HG03064 (cell line): ENCODE data around the gene RANBP1.

Experiments used
- ATAC-seq: cut with Tn5 transposase; IDR thresholded peaks from one replicate; pipeline ENCODE4 v1.9.1; 2021; ENCODE audit warnings: low read depth; ENCODE audit not compliant: unreplicated experiment

Gene RANBP1

GRCh38 chr22:20087319-20088262 lies 28.3 kb upstream of the RANBP1 start:
- no peak for ATAC-seq

DNA sequence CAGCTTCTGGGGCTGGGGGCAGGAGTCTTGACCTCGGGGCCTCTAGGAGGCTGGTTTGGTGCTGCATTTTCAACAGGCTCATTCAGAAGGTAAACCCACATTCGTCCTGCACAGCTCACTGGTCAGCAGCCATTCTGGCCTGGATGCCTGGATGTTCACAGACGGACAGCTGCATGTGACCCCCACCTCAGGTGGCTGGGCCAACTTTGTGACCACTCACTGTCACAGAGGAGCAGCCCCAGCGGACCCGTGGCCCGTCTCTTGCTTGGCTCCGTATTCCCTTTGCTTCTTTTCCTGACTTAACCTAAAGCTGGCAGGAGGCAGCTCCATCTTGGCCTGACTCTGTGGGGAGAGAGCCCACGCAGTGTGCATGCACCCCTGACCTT lies 27.6 kb upstream of the RANBP1 start:
- no peak for ATAC-seq

- ATAC-seq: no peak
These were observed 26.5 kb upstream of the RANBP1 start for GRCh38 chr22:20089226-20089976.

DNA sequence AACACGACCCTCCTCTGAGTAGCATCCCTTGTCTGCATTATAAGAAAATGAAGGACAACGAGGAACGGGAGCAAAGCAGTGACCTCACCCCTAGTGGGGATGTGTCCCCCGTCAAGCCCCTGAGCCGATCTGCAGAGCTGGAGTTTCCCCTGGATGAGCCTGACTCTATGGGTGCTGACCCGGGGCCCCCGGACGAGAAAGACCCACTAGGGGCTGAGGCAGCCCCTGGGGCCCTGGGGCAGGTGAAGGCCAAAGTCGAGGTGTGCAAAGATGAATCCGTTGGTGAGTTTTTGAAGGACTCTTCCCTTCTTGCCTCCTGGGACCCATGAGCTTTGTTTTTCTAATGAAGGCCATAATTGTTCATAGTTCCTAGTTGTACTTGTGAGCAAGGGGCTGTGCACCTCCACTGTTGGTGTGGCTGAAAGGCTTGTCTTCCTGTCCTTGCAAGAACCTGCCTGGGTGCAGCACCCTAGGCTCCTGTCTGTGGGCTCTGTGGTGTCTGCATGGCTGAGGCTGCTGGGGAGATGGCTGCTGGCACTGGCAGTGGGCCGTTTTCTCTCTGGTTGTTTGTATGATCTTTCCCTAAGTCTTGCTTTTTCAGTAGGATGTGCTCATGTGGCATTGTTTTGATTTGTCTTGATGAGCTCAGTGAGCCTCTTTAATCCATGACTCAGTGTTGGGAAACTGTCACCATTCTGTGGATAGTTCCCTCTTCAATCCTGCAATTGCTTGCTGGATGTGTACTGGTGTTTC lies 25.8 kb upstream of the RANBP1 start:
- ATAC-seq: no peak

- ATAC-seq: no peak
These were observed 25.1 kb upstream of the RANBP1 start for GRCh38 chr22:20090730-20091240.

- no peak for ATAC-seq
These were observed 24.0 kb upstream of the RANBP1 start for GRCh38 chr22:20091690-20092476.

DNA sequence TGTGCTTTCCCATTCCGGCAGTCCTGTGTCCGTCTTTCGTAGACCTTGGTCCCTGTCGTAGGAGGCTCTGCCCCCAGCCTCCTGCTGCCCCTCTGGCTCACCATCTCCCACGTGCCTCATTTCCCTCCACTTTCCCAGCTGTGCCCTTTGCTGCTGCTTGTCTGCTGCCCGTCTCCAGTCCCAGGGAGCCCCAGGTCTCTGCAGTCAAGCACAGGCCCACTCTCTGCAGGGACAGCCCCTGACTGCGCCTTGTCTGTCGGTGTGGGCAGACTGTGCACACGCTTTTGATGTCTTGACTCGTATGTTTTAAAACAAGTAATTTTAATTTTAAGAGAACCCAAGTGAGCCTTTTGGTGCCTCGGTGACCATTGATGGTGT lies 23.4 kb upstream of the RANBP1 start:
- ATAC-seq: no peak

DNA sequence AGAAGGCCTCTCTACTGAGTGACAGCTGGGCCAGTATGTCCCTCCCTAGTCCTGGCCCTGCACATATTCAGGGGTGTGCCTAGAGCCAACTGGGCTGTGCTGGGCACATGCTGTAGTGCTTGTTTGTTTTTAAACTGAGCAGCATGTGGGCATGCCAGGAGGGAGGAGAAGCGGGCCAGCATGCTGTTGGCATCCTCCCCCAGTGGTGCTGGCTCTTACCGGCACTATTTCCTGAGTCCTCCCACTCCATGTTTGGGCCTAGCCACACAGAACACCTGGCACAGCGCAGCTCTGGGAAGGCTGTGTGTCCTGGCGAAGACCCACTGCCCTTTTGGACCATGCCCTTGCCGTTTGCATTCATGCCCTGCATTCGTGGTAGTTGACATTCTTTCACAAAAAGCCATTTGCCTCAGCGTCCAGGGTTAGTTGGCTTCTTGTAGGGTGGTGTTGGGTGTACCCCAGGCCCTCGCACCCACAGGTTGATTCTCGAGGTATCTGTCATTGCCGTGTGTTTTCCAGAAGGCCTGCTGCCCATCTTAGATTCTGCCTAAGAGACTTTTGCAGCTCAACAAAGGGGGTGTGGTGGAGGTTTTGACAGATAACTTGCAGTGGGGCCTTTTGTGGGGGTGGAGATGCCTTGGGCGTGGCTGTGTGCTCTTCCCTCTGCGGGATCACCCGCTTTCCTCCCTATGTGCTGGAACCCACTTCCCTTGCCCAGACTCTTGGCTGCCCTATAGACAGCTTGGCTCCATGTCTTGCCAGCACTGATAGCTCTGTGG lies 22.3 kb upstream of the RANBP1 start:
- ATAC-seq: no peak

DNA sequence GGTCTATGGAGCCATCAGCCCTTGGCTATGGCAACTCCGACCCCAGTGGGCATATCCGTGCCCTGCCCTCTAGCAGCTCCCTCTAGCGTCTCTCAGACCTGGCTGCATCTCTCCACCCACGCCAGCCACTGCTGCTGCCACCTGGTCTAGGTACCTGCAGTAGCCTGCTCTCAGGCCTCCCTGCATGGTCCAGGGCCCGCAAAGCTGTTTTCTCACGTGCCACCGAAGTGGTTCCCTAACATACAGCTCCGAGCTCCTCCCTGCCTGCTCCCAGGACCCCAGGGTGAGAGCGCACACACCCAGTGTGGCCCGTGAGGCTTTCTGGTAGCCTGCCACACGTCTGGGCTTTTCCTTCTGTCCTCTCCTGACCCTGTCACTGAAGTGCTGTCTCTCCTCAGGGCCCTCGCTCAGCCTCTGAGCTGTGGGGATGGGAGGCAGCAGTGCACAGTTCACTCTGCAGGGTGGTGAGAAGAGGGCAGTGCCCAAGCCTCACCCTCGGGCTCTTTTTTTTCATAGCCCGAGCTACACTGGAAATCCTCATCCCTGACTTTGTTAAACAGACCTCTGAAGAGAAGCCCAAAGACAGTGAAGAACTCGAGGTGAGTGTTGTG lies 21.6 kb upstream of the RANBP1 start:
- ATAC-seq: no peak

DNA sequence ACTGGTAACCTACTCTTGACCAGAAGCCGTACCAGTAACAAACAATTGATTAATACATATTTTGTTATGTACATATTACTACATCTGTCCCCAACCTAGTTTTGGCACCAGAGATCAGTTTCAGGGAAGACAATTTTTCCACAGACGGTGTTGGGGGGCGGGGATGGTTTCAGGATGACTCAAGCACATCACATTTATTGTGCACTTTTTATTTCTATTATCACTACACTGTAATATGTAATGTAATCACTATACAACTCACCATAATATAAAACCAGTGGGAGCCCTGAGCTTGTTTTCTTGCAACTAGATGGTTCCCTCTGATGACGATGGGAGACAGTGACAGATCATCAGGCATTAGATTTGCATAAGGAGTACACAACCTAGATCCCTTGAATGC lies 20.4 kb upstream of the RANBP1 start:
- ATAC-seq: no peak

DNA sequence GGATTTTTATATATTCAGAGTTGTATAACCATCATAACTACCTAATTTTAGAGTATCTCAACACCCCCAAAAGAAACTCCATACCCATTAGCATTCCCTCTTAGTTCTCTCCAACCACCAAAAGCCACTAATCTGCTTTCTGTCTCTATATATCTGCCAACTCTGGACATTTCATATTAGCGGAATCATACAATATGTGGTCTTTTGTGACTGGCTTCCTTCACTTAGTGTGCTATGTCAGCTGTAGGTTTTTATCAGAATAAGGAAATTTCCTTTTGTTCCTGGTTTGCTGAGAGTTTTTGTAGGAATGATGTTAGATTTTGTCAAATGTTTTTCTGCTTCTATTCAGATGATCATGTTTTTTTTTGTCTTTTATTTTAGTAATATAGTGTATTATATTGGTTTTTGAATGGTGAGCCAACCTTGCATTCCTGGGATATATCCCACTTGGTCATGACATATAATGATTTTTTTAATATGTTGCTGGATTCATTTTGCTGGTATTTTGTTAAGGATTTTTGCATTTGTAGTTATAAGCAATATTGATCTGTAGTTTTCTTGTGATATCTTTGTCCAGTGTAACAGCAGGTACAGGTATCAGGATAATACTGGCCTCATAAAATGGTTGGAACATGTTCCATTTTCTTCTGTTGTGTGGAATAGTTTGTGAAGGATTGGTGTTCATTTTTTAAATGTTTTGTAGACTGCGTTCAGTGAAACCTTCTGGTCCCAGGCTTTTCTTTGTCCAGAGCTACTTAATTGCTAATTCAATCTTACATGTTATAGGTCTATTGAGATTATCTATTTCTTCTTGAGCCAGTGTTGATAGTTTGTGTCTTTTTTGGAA lies 19.1 kb upstream of the RANBP1 start:
- no peak for ATAC-seq

- no peak for ATAC-seq
These were observed 16.7 kb upstream of the RANBP1 start for GRCh38 chr22:20099099-20099711.

- no peak for ATAC-seq
These were observed 14.3 kb upstream of the RANBP1 start for GRCh38 chr22:20101638-20102037.

DNA sequence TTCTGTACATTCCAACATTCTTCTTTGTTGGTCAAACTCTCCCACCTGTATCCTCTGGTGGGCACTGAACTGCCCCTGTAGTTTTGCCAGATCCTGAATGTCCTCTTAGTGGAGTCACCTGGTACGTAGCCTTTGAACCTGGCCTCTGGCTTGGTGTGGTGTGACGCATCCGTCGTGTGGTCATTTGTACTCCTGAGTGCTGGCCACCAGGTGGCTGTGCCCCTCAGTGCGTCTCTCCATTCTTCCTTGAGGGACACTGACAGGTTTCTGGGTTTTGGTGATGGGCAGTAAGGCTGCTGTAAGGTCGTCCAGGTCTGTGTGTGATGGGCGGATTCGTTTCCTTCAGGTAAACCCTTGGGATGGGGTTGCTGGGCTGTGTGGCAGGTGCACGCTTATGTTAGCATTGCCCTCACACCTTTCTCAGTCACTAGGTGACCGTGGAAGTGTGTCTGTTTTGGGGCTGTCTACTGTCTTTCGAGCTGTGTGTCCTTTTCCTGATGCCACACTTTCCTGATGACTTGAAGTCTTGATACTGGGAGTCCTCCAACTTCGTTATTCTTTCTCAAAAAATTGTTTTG lies 13.6 kb upstream of the RANBP1 start:
- no peak for ATAC-seq

- no peak for ATAC-seq
These were observed 10.3 kb upstream of the RANBP1 start for GRCh38 chr22:20105456-20106204.

- ATAC-seq: no peak
These were observed 9.6 kb upstream of the RANBP1 start for GRCh38 chr22:20106205-20106848.
